ENCODE data around the gene FGD4.

The FGD4 gene

GRCh38 chr12:32566663-32567295 is 167.4 kb downstream of the FGD4 start:
- peaks cover 5% of the 10 kb centered on the region; the same call in 1 of the 2 replicates for H3K79me2 ChIP-seq (ENCODE audit: insufficient read depth, low read depth)
- TF ChIP-seq, protein P1, sequence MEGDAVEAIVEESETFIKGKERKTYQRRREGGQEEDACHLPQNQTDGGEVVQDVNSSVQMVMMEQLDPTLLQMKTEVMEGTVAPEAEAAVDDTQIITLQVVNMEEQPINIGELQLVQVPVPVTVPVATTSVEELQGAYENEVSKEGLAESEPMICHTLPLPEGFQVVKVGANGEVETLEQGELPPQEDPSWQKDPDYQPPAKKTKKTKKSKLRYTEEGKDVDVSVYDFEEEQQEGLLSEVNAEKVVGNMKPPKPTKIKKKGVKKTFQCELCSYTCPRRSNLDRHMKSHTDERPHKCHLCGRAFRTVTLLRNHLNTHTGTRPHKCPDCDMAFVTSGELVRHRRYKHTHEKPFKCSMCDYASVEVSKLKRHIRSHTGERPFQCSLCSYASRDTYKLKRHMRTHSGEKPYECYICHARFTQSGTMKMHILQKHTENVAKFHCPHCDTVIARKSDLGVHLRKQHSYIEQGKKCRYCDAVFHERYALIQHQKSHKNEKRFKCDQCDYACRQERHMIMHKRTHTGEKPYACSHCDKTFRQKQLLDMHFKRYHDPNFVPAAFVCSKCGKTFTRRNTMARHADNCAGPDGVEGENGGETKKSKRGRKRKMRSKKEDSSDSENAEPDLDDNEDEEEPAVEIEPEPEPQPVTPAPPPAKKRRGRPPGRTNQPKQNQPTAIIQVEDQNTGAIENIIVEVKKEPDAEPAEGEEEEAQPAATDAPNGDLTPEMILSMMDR (conservative IDR thresholded peaks at IDR 0.05; ENCODE audit: low read depth, low read length) = no peak
- H4K20me1 ChIP-seq (ENCODE audit: insufficient read depth) = no peaks in the 10 kb centered on the region
- H3K9ac ChIP-seq = no peak overlapping the region
- no peak overlapping the region for H3K4me3 ChIP-seq (IDR thresholded peaks at IDR 0.05; ENCODE audit: insufficient read depth, low read depth, low read length)
- no peaks in the 10 kb centered on the region for H3K27me3 ChIP-seq (ENCODE audit: insufficient read depth, low read depth)
- no peaks in the 10 kb centered on the region for H3K4me1 ChIP-seq (ENCODE audit: low read depth, poor library complexity, severe bottlenecking)
- no peaks in the 10 kb centered on the region; the same call in 1 of the 2 replicates for H3K36me3 ChIP-seq (ENCODE audit: insufficient read depth)
- no peak overlapping the region for H3K27ac ChIP-seq
- no peak overlapping the region for H3K4me2 ChIP-seq
- H2AFZ ChIP-seq (ENCODE audit: low read depth) = no peak overlapping the region

DNA sequence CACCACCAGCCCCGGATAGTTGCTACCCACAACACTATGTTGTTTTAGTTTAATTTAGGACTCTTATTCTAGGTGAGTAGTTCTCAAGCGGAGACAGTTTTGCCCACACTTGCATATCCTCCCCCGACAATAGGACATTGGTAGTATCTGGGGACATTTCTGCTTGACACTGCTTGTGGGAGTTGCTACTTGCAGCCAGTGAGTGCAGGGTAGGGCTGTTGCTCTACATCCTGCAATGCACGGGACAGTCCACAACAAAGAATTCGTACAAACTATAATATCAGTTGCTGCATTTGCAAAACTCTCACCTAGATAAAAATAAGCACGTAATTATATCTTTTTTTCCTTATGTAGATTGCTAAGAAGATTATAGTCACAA is 167.9 kb downstream of the FGD4 start:
- no peak overlapping the region for H3K27ac ChIP-seq
- H3K27me3 ChIP-seq (ENCODE audit: insufficient read depth, low read depth) = no peaks in the 10 kb centered on the region
- H3K79me2 ChIP-seq (ENCODE audit: insufficient read depth, low read depth) = no peaks in the 10 kb centered on the region; the same call in 1 of the 2 replicates
- no peak overlapping the region for H2AFZ ChIP-seq (ENCODE audit: low read depth)
- H3K4me2 ChIP-seq = no peak overlapping the region
- no peaks in the 10 kb centered on the region for H3K4me1 ChIP-seq (ENCODE audit: low read depth, poor library complexity, severe bottlenecking)
- TF ChIP-seq, protein P1 (conservative IDR thresholded peaks at IDR 0.05; ENCODE audit: low read depth, low read length) = no peak
- H3K9ac ChIP-seq = no peak overlapping the region
- no peak overlapping the region for H3K4me3 ChIP-seq (IDR thresholded peaks at IDR 0.05; ENCODE audit: insufficient read depth, low read depth, low read length)
- no peaks in the 10 kb centered on the region for H4K20me1 ChIP-seq (ENCODE audit: insufficient read depth)
- H3K36me3 ChIP-seq (ENCODE audit: insufficient read depth) = no peaks in the 10 kb centered on the region; the same call in 1 of the 2 replicates

DNA sequence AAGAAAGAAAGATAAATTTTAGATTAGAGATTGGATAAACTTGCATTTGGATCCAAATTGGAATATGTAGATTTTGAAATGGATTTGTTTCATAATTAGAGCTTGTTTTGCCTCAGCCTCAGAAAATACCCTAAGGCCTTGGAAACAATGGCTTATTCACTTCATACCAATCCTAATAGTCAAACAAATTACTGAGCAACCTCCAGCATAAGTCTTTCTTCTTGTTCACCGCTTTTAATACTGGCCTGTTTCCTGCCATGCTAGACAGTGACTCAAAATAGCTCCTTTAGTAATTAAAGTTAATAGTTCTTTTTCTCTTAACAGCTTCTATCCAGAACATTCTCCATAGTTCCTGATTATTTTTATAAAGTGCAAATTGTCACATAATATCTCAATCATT is 168.9 kb downstream of the FGD4 start:
- Histone ChIP-seq H3K4me2 (no peak overlapping the region), H4K20me1 (ENCODE audit: insufficient read depth) (no peaks in the 10 kb centered on the region), H3K27me3 (ENCODE audit: insufficient read depth, low read depth) (no peaks in the 10 kb centered on the region), H2AFZ (ENCODE audit: low read depth) (no peak overlapping the region), H3K36me3 (ENCODE audit: insufficient read depth) (no peaks in the 10 kb centered on the region; the same call in 1 of the 2 replicates), H3K4me3 (IDR thresholded peaks at IDR 0.05; ENCODE audit: insufficient read depth, low read depth, low read length) (no peak overlapping the region), H3K9ac (no peak overlapping the region), H3K79me2 (ENCODE audit: insufficient read depth, low read depth) (no peaks in the 10 kb centered on the region; the same call in 1 of the 2 replicates), H3K27ac (no peak overlapping the region), H3K4me1 (ENCODE audit: low read depth, poor library complexity, severe bottlenecking) (no peaks in the 10 kb centered on the region)
- TF ChIP-seq, protein P1 (conservative IDR thresholded peaks at IDR 0.05; ENCODE audit: low read depth, low read length) = no peak

DNA sequence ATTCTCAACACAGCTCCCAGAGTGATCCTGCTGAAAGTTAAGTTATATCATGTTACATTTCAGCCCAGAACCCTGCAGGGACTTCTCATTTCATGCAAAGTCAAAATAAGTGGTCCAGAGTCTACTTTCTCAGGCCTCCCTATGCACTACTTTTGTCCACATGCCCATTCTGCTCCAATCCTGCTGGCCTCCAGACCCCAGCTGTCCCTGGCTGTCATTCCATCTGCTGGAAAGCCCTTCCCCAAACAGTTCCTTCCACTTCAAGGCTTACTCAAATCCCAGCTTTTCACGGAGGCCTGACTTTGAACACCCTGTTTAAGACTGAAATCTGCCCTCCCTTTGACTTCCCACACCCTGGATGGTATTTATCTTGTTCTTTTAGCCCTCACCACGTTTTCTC is 169.9 kb downstream of the FGD4 start:
- Histone ChIP-seq H2AFZ (ENCODE audit: low read depth) (no peak overlapping the region), H3K79me2 (ENCODE audit: insufficient read depth, low read depth) (no peaks in the 10 kb centered on the region; the same call in 1 of the 2 replicates), H3K27ac (no peak overlapping the region), H3K4me1 (ENCODE audit: low read depth, poor library complexity, severe bottlenecking) (no peaks in the 10 kb centered on the region), H4K20me1 (ENCODE audit: insufficient read depth) (no peaks in the 10 kb centered on the region), H3K4me3 (IDR thresholded peaks at IDR 0.05; ENCODE audit: insufficient read depth, low read depth, low read length) (no peak overlapping the region), H3K4me2 (no peak overlapping the region), H3K27me3 (ENCODE audit: insufficient read depth, low read depth) (no peaks in the 10 kb centered on the region), H3K9ac (no peak overlapping the region), H3K36me3 (ENCODE audit: insufficient read depth) (no peaks in the 10 kb centered on the region; the same call in 1 of the 2 replicates)
- TF ChIP-seq, protein P1 (conservative IDR thresholded peaks at IDR 0.05; ENCODE audit: low read depth, low read length) = no peak
